ENCODE results near the gene ROR1.
A peak's percentile ranks its signal among the peaks of the same experiment; 100 is the strongest.

ROR1 gene

DNA sequence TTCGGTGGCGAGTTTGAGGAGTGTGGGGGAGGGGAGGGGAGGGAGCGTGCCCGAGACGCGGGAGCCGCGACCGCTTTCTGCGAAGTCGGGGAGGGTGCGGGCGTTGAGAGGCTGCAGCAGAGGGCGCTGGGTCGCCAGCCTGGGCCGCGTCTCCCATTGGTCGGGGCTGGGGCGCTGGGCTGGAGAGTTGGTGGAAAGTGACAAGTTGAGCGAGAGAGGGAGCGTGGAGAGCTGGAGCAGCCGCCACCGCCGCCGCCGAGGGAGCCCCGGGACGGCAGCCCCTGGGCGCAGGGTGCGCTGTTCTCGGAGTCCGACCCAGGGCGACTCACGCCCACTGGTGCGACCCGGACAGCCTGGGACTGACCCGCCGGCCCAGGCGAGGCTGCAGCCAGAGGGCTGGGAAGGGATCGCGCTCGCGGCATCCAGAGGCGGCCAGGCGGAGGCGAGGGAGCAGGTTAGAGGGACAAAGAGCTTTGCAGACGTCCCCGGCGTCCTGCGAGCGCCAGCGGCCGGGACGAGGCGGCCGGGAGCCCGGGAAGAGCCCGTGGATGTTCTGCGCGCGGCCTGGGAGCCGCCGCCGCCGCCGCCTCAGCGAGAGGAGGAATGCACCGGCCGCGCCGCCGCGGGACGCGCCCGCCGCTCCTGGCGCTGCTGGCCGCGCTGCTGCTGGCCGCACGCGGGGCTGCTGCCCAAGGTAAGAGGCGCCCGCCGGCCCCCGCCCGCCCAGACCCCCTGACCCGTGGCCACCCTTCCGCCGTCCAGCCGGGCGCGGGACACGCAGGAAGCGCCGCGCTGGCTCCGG lies at the start of gene ROR1:
Gene ROR1, plus strand, starts transcription at position 203 of the 802 bp plus-strand sequence.
- DNase-seq = peak; percentile 47

DNA sequence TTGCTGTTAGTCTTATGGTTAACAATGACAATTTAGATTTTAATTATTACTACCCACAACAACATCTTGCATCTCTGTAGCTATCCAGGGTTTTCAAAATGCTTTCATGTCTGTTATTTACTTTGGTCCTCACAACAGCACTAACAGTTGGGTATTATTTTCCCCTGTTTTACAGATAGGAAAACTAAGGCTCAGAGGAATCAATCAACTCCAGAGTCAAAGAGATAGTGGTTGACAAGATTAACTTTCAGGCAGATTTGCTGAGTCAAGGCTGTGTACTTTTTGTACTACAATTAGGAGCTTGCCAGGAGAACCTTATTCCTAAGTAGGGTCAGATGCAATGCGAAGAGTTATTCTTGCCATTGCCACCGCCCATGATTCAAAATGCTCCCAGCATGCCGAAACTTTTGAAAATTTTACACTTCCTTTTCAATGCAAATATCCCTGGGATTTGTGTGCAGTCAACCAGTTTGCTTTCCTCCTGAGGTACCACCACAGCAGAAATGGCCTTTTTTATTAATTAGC lies 49.4 kb upstream of the ROR1 start:
- no peak for DNase-seq

DNA sequence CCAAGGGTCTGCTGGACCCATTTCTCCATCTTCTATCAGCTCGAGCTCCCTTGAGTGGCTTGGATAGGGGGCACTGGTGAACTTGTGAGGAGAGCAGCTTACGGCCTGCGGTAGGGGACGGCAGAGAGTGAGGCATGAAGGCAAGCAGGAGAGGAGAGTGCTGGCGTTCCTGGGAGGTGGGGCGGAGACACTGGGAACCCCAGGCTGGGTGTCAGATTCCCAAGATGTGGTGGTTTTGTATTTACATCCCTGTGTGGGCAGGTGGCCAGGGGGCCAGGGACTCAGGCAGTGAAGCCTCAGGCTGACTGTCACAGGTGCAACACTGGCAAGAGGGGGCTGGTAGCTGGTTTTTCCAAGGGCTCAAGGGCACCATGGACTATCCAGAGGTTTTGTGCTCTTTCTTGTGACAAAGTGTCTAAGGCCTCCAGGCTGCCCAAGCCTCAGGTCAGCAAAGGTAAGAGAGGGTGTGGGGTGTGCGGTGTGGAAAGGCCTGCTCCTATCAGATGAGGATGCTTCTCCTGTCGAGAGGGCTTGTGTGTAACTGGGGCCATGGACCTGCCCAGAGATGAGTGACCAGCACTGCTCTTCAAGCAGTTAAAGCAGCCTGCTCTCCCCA lies 45.1 kb upstream of the ROR1 start:
- no peak for DNase-seq

DNA sequence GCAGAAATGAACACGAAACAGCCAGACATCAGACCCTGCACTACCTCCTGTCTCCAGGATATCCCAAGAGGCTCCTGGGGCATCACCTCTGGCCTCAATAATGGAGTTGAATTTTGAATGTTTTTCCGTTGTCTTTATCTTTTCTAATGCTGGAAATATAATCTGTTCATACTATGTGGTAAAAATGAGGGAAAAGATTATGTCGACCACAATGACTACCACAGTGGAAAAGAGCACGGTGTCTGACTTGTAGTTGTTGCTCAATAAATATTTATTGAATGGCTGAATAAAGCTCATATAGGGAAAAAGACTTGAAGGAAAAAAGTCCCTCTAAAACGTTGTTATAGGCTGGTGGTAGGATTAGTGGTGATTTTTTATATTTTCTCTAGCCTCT lies 44.6 kb upstream of the ROR1 start:
- no peak for DNase-seq

DNA sequence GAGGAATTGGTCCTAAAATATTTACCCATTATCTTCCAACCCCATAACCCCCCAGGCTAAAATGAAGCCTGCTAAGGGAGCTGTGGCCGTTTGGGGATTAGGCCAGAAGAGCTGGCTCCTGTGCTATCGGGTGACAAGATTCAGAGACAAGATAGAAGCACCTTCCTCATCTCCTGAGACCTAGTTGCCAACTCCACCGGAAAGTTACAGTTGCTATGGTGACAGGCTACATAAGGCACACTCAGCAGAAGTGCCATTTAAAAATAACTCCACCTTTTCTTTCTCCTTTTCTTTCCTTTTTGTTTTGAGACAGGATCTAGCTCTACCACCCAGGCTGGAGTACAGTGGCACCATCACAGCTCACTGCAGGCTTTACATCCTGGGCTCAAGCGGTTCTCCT lies 43.6 kb upstream of the ROR1 start:
- DNase-seq = no peak

DNA sequence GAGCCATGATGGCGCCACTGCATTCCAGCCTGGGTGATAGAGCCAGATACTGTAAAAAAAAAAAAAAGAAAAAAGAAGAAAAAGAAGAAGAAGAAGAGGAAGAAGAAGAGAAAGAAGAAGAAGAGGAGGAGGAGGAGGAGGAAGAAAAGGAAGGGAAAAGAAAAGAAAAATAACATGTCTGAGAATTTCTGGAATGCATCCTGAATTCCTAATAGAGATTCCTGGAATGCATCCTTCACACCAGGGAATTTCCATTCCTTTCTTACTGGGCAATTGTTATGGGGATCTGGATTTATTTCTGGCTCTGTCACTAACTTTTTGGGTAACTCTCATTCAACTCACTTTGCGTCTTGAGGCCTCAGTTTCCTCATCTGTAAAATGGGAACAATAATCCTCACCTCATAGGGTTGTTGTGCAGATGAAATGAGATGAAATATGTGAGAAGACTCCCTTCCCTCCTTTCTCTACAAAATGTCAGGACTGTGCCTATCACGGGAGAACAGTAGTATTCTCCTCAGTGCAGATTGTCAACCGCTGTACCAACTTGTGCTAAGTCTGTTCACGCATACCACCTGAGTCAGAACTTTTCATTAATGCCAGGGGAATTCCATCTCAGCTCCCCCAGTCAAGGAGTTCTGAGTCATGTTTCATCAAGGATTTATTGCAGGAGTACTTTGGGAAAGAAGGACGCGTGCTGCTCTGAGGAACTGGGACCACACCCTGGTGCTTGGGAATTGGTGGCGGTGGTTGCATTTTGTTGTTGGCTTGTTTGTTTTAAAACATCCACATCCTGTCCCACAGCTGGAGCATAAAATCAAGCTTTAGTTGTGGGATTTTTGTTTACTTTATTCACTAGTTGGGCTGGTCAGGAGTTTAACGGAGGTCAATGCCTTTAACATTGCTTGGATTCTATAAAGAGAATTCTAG lies 42.4 kb upstream of the ROR1 start:
- no peak for DNase-seq

DNA sequence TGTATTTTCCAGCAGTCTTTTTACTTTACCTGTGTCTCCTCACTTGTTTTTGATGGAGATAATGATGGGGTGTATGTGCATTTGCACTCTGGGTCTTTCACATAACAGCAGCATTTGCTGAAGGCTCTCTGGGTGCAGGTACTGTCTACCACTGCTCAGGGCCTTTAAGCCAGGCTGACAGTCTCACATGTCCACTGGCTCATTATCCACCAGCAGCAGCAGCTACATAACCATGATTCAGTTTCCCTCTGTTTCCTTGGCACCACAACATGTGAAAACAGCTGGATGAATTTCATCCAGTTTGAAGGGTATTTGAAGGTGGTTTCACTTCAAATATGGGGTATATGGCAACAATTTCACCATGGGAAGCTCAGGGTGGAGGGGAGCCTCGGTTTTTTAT lies 41.2 kb upstream of the ROR1 start:
- DNase-seq = no peak

DNA sequence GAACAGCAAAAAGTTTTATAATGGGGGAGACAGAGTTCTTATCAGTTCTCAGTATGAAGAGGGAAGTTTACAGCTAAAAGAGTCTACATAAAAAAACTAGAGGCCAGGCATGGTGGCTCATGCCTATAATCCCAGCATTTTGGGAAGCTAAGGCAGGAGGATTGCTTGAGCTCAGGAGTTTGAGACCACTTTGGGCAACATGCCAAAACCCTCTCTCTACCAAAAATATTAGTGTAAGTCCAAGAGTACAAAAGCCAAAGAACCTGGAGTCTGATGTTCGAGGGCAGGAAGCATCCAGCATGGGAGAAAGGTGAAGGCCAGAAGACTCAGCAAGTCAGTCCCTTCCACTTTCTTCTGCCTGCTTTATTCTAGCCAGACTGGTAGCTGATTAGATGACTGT lies 35.0 kb upstream of the ROR1 start:
- no peak for DNase-seq

DNA sequence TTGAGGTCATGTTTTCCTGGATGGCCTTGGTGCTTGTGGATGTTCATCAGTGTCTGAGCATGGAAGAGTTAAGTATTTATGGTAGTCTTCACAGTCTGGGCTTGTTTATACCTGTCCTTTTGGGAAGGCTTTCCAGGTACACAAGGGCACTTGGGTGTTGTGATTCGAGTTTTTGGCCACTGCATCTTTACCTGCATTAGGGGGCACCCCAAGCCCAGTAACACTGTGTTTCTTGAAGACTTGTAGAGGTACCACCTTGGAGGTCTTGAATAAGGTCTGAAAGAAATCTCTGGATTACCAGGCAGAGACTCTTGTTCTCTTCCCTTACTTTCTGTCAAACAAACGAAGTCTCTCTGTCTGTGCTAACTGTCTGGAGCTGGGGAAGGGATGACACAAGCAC lies 34.4 kb upstream of the ROR1 start:
- DNase-seq = no peak

DNA sequence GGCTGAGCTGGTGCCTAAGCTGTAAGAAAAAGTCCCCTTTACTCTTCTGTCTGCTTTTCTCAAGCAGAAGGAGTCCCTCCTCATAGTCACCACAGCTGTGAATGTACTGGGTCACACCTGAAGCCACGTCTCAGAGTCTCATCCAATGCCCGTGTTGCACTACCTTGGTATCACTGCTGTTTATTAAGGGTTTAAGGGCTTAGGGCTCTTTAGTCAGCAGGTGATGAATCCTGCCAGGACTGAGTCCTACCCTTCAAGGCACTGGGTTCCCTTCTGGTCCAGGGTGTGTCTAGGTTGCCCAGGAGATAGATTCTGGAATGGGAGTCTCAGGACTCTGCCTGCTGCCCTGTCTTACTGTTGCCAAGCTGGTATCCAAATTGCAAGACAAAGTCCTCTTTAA lies 33.4 kb upstream of the ROR1 start:
- DNase-seq = no peak

DNA sequence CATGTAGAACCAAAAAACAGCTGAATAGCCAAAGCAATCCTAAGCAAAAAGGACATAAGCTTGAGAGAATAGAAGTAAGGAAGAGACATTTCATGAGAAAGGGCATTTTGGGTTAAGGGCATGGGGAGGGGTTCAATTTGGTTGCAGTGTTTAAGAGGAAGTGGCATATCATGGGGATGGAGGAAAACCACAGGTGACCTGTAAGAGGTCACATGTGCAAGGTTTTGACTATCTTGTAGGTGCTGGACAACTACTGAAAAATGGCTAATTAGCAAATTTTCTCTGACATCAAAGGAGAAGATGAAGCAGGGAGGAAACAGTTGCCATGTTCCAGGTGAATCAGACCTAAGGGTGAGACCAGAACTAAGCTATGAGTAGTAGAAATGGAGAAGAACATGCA lies 31.3 kb upstream of the ROR1 start:
- DNase-seq = no peak

DNA sequence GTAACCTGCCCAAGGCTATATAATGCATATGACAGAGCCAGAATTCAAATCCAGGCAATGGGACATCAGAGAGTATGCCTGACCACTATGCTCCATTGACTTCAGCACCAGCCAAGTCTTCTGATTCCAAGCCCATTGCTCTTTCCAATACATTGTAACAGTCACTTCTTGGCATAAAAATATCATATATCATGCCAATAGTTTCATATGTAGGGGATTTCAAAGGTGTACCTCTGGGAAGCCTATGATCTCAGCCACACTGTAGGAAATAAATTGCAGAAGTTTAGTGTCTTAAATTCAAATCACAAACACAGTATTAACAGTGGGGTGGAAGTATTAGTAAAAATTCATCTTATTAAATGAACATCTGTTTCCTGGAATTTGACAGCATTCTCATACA lies 30.0 kb upstream of the ROR1 start:
- no peak for DNase-seq

DNA sequence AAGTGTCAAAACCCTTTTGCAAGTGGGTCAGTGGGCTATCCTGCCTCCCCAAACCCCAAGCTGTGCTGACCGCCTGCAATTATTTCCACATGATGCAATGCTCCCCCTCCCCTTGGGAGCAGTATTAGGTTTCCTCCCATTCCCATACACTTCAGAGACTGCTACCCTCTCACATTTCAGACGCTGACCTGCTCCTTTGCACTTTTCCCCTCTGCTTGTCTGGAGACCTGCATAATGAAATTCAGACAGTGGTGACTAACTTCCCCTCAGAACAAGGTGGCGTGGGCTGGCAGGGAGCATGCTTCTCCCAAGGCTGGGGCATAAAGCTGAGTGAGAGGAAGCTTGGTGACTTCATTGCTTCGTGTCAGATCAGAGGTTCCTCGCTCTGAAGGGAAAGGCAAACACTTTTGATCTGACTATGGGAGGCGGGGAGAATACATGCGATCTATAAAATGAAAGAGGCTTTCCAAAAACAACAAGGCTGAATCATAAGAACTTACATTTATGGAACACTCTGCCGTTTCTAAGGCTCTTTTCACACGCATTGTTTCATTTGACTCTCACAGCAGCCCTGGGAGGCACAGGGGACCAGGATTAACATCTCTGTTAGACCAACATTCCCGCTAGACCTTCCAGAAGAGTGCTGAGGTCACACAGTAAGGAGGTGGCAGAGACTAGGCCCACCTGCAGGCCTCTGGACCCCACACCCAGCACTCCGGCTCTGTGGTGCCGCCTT lies 27.5 kb upstream of the ROR1 start:
- peak; percentile 4 for DNase-seq

DNA sequence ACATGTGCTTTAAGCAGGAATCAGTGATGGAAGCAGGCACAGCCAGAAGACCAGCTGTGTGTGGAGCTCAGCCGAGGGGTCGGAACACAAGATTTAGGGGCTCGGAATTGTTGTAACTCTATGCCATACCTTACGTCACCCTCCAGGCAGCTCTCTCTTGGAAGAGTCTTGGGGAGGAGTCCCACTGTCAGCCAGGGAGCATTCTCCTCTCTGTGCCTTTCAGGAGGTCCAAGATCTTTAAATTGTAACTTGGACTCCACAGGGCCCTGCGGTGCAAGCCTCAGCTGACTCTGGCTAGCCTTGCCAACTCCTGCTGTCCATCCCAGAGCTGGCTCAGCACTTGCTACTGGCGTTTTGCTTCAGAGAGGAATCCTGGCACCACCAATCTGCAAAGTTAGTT lies 26.4 kb upstream of the ROR1 start:
- DNase-seq = no peak

DNA sequence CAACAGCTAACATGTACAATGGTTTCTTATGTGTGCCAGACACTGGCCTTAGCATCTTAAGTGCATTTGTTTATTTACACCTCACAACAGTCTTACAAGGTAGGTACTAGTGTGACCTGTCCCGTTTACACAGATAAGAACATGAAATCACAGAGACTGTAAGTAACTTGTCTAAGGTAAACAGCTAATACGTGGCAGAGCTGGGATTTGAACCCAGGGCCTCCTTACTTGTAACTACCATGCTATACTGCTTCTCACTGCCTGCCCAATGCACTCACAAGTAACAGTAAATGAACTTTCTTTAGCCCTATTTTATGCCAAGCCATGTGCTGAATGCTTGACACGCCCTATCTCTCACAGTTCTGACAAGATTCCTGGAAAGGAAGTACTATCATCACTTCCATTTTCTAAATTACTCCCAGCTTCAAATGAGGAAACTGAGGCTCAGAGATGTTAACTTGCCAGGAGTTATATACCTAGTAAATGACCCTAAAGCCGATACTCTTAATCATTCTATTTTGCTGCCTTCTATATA lies 25.7 kb upstream of the ROR1 start:
- no peak for DNase-seq

DNA sequence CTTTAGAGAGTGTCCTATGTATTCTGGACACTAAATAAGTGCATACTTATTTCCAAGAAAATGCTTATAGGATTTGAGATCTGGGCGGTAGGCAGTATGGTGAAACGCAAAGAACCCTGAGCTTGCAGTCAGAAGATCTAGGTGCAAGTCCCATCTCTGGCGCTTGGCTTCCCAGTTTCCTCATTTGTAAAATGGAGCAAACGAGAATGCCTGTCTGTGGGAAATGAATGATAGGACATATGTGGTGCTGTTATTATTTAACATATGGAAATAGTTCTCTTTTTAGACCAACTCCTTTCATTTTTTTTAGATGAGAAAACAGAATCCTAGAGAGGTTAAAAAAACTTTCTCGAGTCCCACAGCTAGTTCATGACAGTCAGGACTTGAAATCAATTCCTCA lies 25.2 kb upstream of the ROR1 start:
- no peak for DNase-seq

DNA sequence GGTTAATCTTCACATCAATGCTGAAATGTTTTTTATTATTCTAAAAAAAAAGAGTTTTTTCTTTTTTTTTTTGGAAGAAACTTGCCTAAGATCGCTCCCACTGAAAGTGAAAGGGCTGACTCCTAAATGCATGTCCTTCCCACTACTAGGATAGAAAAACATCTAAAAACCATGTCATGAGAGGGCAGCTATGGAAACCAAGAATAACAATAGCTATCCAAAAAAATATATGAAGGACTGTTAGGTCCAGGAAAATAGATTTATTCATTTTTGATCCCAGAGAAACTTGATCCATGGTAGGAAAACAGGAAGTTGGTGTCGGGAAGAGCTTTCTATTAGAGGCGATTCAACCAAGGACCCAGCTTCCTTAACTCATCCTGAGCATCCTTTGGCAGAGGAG lies 23.1 kb upstream of the ROR1 start:
- DNase-seq = no peak

DNA sequence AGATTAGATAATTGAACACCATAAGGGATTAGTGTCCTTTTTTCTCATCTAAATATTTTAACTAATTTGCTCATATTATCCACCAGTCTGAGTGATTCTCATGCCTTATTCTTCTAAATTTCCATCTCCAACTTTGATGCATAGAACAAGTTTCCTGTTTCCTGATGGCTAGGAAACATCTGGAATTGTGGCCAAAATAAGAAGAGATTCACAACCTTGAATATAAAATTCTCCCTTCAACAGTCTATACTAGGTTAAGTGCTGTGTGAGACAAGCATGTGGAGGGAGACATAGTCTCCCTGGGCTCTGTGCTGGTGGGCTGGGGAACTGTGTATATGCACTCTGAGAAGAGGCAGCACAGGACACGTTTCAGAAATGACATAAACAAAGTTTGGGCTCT lies 21.6 kb upstream of the ROR1 start:
- no peak for DNase-seq

DNA sequence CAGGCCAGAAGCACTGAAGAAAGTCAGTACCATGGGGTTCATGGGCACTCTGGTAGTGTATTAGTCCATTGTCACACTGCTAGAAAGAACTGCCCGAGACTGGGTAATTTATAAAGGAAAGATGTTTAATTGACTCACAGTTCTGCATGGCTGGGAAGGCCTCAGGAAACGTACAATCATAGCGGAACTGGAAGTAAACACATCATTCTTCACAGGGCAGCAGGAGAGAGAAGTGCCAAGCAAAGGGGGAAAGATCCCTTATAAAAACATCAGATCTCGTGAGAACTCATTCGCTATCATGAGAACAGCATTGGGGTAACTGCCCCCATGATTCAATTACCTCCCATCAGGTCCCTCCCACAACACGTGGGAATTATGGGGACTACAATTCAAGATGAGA lies 20.2 kb upstream of the ROR1 start:
- no peak for DNase-seq

DNA sequence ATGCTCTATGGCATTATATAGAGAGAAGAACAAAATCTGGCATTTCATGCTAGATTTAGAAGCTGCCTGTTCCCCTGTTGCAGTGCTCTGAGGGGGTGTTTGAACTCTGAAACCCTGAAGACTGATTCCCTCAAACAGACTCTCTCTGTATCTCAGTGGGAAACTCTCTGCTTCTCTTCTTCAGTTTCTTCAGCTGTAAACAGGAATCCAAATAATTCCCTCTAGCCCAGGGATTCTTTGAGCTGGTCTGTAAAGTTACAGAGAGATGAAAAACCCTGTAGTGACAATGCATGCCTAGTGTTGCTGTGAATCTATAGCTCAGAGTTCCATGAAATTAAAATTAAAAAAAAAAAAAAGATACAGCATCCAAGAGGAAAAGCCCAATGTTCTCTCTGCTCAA lies 17.0 kb upstream of the ROR1 start:
- DNase-seq = no peak

DNA sequence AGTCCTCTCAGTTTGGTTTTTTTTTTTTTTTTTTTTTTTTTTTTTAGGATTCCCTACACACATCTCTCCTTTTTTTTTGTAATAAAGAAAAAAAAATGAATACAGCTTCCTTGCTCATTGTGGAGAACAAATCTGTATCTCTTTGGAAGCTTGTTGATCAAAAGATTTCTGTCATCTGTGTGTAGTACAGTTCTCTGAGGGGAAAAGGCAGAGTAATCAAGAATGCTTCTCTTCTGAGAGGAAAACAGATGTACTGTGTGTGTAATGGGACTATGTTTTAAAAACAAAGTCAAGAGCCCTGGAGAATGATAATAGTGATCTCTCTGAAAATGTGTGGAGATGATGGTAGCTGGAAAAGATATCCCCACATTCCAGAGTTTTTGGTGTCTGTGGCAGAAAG lies 16.5 kb upstream of the ROR1 start:
- no peak for DNase-seq

DNA sequence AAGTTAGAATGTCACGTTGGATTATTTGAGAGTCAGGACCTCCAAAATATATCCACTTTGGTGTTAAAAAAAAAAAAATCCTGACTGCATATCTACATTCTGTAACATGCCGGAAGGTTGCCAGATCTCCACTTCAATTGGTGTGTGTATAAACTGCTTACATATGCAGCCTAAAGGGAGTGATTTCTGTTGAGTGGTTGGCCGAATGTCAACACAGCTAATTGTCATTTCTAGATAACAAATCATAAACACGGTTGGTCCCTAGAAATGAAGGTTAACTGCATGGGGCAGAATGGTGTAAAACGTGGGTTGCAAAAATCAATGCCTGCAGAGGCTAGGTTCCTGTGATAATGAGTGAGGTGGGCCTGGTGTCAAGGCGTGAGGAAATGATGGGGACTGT lies 15.0 kb upstream of the ROR1 start:
- DNase-seq = no peak

DNA sequence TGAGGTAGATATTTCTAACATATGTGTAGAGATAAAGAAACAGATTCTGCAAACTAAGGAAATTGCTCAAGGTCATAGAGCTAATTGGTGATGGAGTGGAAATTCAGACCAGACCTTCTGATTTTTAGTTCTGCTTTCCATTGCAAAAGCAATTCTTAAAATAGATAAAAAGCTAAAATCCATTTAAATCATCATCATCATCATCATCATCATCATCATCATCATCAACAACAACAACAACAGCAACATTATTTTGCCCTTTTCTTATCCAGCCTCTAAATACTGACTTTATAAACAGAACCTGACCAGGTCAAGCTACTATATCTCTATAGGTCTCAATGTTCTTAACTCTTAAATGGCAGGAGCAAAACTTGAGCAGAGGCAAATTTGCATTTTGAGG lies 14.0 kb upstream of the ROR1 start:
- DNase-seq = no peak

All from SHP77 treated with DMSO at 0.1 percent for 48 hours (cell line).